Measurements from ENCODE around the gene CELA2A. TPM values are rescaled to one million over a fixed set of nuclear protein-coding genes. Genes with fewer than 3 reads are reported as not detected.
A peak's percentile ranks its signal among the peaks of the same experiment; 100 is the strongest.
"Not testable (repeated sequence)": the region's sequence is repeated elsewhere in the genome, so short reads cannot be mapped to it uniquely, and the experiment has no call there.

CELA2A gene
- total RNA-seq, 1 experiment from 2014 or later = not detected

GRCh38 chr1:15432324-15432723, 24.2 kb upstream of the CELA2A start:
- TF ChIP-seq CTCF (IDR thresholded peaks at IDR 0.05; ENCODE audit: insufficient read depth in 1 of 2, low read depth in 1 of 2, low read length in 1 of 2, severe bottlenecking in 1 of 2, unreplicated experiment in 1 of 2) = no peak
- Mint-ChIP-seq H3K27me3 (ENCODE audit: insufficient read depth, unreplicated experiment) (no peaks in the 10 kb centered on the region), H3K4me1 (ENCODE audit: low read depth, unreplicated experiment) (no peaks in the 10 kb centered on the region), H3K36me3 (ENCODE audit: insufficient read depth, unreplicated experiment) (no peaks in the 10 kb centered on the region), H3K27ac (ENCODE audit: unreplicated experiment) (peak overlapping the region; percentile 53), H3K9me3 (ENCODE audit: unreplicated experiment) (no peaks in the 10 kb centered on the region), H3K4me3 (ENCODE audit: unreplicated experiment) (no peak overlapping the region)
- ChIA-PET CTCF (interaction anchor here (1.5 to 2.6 kb wide), 2 partner anchors 108 to 109 kb away, joined by 5 to 32 read pairs; no protein-coding TSS in a partner anchor), POLR2A (interaction anchor here (0.5 kb wide), 1 partner anchor 23 kb away, joined by 4 read pairs; no protein-coding TSS in a partner anchor)
- H3K27me3 ChIP-seq (replicated peaks; ENCODE audit: control insufficient read depth, insufficient read depth, low read length) = no peaks in the 10 kb centered on the region
- H3K4me1 ChIP-seq = no peaks in the 10 kb centered on the region
- intact Hi-C loops (cut with micrococcal nuclease; ENCODE audit: unreplicated experiment) = no loop called here
- H3K36me3 ChIP-seq (ENCODE audit: control insufficient read depth, insufficient read depth, low read length) = no peaks in the 10 kb centered on the region
- DNase-seq = no peak
- no peak overlapping the region for H3K4me3 ChIP-seq (ENCODE audit: low read depth, low read length)
- H3K9me3 ChIP-seq = no peaks in the 10 kb centered on the region
- no TSS peak for BruUV-seq (replicated peaks)

- no TSS peak for BruUV-seq (replicated peaks)
- Histone ChIP-seq H3K27me3 (replicated peaks; ENCODE audit: control insufficient read depth, insufficient read depth, low read length) (no peaks in the 10 kb centered on the region), H3K4me1 (no peaks in the 10 kb centered on the region), H3K36me3 (ENCODE audit: control insufficient read depth, insufficient read depth, low read length) (no peaks in the 10 kb centered on the region), H3K4me3 (ENCODE audit: low read depth, low read length) (no peak overlapping the region), H3K9me3 (no peaks in the 10 kb centered on the region)
- H3K27ac Mint-ChIP-seq (ENCODE audit: unreplicated experiment) = no peak overlapping the region
- ChIA-PET CTCF (no interaction called here), POLR2A (no interaction called here)
- H3K4me1 Mint-ChIP-seq (ENCODE audit: low read depth, unreplicated experiment) = no peaks in the 10 kb centered on the region
- H3K27me3 Mint-ChIP-seq (ENCODE audit: insufficient read depth, unreplicated experiment) = no peaks in the 10 kb centered on the region
- intact Hi-C loops (cut with micrococcal nuclease; ENCODE audit: unreplicated experiment) = no loop called here
- no peak for DNase-seq
- no peak for TF ChIP-seq CTCF (IDR thresholded peaks at IDR 0.05; ENCODE audit: insufficient read depth in 1 of 2, low read depth in 1 of 2, low read length in 1 of 2, severe bottlenecking in 1 of 2, unreplicated experiment in 1 of 2)
- no peak overlapping the region for H3K4me3 Mint-ChIP-seq (ENCODE audit: unreplicated experiment)
- no peaks in the 10 kb centered on the region for H3K36me3 Mint-ChIP-seq (ENCODE audit: insufficient read depth, unreplicated experiment)
- no peaks in the 10 kb centered on the region for H3K9me3 Mint-ChIP-seq (ENCODE audit: unreplicated experiment)
Observed at GRCh38 chr1:15433471-15433870, 23.1 kb upstream of the CELA2A start.

- H3K27me3 Mint-ChIP-seq (ENCODE audit: insufficient read depth, unreplicated experiment); H3K36me3 Mint-ChIP-seq (ENCODE audit: insufficient read depth, unreplicated experiment); H3K4me3 ChIP-seq (ENCODE audit: low read depth, low read length); DNase-seq; H3K4me1 Mint-ChIP-seq (ENCODE audit: low read depth, unreplicated experiment); H3K4me1 ChIP-seq; H3K4me3 Mint-ChIP-seq (ENCODE audit: unreplicated experiment); H3K9me3 ChIP-seq; CTCF ChIA-PET; H3K9me3 Mint-ChIP-seq (ENCODE audit: unreplicated experiment); H3K27me3 ChIP-seq (replicated peaks; ENCODE audit: control insufficient read depth, insufficient read depth, low read length); H3K36me3 ChIP-seq (ENCODE audit: control insufficient read depth, insufficient read depth, low read length); H3K27ac Mint-ChIP-seq (ENCODE audit: unreplicated experiment); BruUV-seq (replicated peaks); intact Hi-C loops (cut with micrococcal nuclease; ENCODE audit: unreplicated experiment): not testable (repeated sequence)
- POLR2A ChIA-PET = interaction anchor here (0.6 kb wide), 1 partner anchor 611 kb away, joined by 6 read pairs; no protein-coding TSS in a partner anchor
Observed at GRCh38 chr1:15434739-15435138, 21.8 kb upstream of the CELA2A start.
